GM10847 (cell line): Measurements from ENCODE around the gene CEP112.

Experiments used
- POLR2A ChIP-seq: IDR thresholded peaks from 2 replicates; pipeline ENCODE4 v1.6.1; 2011; ENCODE audit not compliant: insufficient read length; ENCODE audit errors: extremely low read depth

The CEP112 gene

GRCh38 chr17:65824901-65825300 lies 367.0 kb downstream of the CEP112 start:
- TF ChIP-seq POLR2A = no peak

- TF ChIP-seq POLR2A = no peak
Observed at GRCh38 chr17:65823713-65824112, 368.2 kb downstream of the CEP112 start.

GRCh38 chr17:65820811-65821210 lies 371.1 kb downstream of the CEP112 start:
- no peak for TF ChIP-seq POLR2A

- TF ChIP-seq POLR2A = no peak
Observed at GRCh38 chr17:65820306-65820705, 371.6 kb downstream of the CEP112 start.

GRCh38 chr17:65819810-65820209 lies 372.1 kb downstream of the CEP112 start:
- no peak for TF ChIP-seq POLR2A

- no peak for TF ChIP-seq POLR2A
Observed at GRCh38 chr17:65817951-65818350, 374.0 kb downstream of the CEP112 start.

GRCh38 chr17:65814418-65814817 lies 377.5 kb downstream of the CEP112 start:
- no peak for TF ChIP-seq POLR2A

- no peak for TF ChIP-seq POLR2A
Observed at GRCh38 chr17:65813306-65813705, 378.6 kb downstream of the CEP112 start.

GRCh38 chr17:65811043-65811442 lies 380.9 kb downstream of the CEP112 start:
- no peak for TF ChIP-seq POLR2A

- no peak for TF ChIP-seq POLR2A
Observed at GRCh38 chr17:65809366-65809765, 382.6 kb downstream of the CEP112 start.

GRCh38 chr17:65807361-65807760 lies 384.6 kb downstream of the CEP112 start:
- TF ChIP-seq POLR2A = no peak

- TF ChIP-seq POLR2A = no peak
Observed at GRCh38 chr17:65801513-65801912, 390.4 kb downstream of the CEP112 start.

- TF ChIP-seq POLR2A = no peak
Observed at GRCh38 chr17:65800655-65801054, 391.3 kb downstream of the CEP112 start.

GRCh38 chr17:65799869-65800268 lies 392.1 kb downstream of the CEP112 start:
- no peak for TF ChIP-seq POLR2A

GRCh38 chr17:65799454-65799853 lies 392.5 kb downstream of the CEP112 start:
- no peak for TF ChIP-seq POLR2A

GRCh38 chr17:65797809-65798208 lies 394.1 kb downstream of the CEP112 start:
- TF ChIP-seq POLR2A = no peak

GRCh38 chr17:65797101-65797500 lies 394.8 kb downstream of the CEP112 start:
- TF ChIP-seq POLR2A = no peak

- TF ChIP-seq POLR2A = no peak
Observed at GRCh38 chr17:65794572-65794971, 397.4 kb downstream of the CEP112 start.

GRCh38 chr17:65790241-65790640 lies 401.7 kb downstream of the CEP112 start:
- TF ChIP-seq POLR2A = no peak

GRCh38 chr17:65787503-65787902 lies 404.4 kb downstream of the CEP112 start:
- no peak for TF ChIP-seq POLR2A
